ENCODE data around the gene PRR12.

DNA sequence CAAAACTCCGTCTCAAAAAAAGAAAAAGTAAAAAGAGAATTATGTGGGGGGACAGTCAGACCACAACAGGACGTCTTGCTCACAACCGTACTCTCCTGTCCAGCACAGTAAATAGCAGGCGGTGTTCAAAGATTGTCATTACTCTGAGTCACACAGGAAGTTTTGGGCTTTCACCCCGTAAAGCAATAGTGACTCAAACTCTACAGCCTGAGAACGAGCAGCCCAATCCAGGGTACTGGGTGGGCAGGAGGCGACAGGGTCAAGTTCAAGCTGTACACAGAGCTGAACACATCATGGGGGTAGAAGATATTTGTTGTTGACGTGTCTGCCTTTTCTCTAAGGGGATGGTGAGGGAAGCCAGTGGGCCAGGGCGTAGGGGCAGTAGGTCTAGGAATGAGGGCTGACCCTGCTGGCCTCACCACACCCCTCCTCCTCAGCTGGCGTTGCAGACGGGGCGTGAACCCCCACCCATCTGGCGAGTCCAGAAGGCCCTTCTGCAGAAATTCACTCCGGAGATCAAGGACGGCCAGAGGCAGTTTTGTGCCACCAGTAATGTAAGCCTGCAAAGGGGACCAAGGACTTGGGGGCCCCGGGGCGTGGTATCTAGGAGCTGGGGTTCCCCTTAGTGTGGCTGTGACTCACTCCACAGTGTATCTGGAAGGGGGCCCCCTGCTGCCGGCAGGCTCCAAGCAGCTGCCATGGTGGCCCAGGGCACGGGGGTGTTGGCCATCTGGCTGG, 23.3 kb downstream of the PRR12 start:
- TF ChIP-seq, protein P1, sequence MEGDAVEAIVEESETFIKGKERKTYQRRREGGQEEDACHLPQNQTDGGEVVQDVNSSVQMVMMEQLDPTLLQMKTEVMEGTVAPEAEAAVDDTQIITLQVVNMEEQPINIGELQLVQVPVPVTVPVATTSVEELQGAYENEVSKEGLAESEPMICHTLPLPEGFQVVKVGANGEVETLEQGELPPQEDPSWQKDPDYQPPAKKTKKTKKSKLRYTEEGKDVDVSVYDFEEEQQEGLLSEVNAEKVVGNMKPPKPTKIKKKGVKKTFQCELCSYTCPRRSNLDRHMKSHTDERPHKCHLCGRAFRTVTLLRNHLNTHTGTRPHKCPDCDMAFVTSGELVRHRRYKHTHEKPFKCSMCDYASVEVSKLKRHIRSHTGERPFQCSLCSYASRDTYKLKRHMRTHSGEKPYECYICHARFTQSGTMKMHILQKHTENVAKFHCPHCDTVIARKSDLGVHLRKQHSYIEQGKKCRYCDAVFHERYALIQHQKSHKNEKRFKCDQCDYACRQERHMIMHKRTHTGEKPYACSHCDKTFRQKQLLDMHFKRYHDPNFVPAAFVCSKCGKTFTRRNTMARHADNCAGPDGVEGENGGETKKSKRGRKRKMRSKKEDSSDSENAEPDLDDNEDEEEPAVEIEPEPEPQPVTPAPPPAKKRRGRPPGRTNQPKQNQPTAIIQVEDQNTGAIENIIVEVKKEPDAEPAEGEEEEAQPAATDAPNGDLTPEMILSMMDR (IDR thresholded peaks at IDR 0.05 in 2 of 3, conservative IDR thresholded peaks at IDR 0.05 in 1 of 3; ENCODE audit: insufficient read depth in 2 of 3, low read depth in 1 of 3, low read length in 3 of 3): no peak
- TF ChIP-seq ARID2 (IDR thresholded peaks at IDR 0.05) (no peak), DACH1 (IDR thresholded peaks at IDR 0.05; ENCODE audit: partially characterized antibody) (no peak), EGR1 (conservative IDR thresholded peaks at IDR 0.05) (no peak), POLR2AphosphoS5 (IDR thresholded peaks at IDR 0.05; ENCODE audit: control insufficient read depth, insufficient read depth, low read depth, low read length) (no peak), BRCA1 (IDR thresholded peaks at IDR 0.05) (no peak), BRCA1 (CRISPR knock-in tag; IDR thresholded peaks at IDR 0.05) (no peak), TAF15 (IDR thresholded peaks at IDR 0.05; ENCODE audit: low read depth, low read length) (no peak)

All from K562 (cell line).